MCF 10A (cell line): ENCODE data around the gene BMERB1. TPM values are rescaled to one million over a fixed set of nuclear protein-coding genes. Genes with fewer than 3 reads are reported as not detected.
"Not testable (repeated sequence)": the region's sequence is repeated elsewhere in the genome, so short reads cannot be mapped to it uniquely, and the experiment has no call there.

ENCODE experiments used
- BruUV-seq: library from RNA; stranded (reverse); fragments of 400-500 nt; replicated peaks from 2 replicates; lab custom pipeline; 2021; lab: Mats Ljungman, UMichigan
- CTCF ChIA-PET: fragments of 300-600 bp; sonication (Branson Sonifier 250); formaldehyde crosslinking; extraction: SDS; loops from one replicate; lab custom pipeline; 2021; ENCODE audit warnings: antibody characterized with exemption, inconsistent platforms; lab: Yijun Ruan, JAX
- POLR2A ChIA-PET: fragments of 300-600, 350-650 bp; sonication (Branson Sonifier 250); formaldehyde crosslinking; extraction: SDS; loops from one replicate; lab custom pipeline; 2020; ENCODE audit warnings: antibody characterized with exemption, inconsistent platforms; lab: Yijun Ruan, JAX
- DNase-seq: peaks from one replicate; pipeline ENCODE4 v3.0.0-alpha.2; 2018; ENCODE audit not compliant: unreplicated experiment
- H3K27ac Mint-ChIP-seq: one replicate; pipeline ENCODE4 v1.8.0; 2022; ENCODE audit warnings: mild to moderate bottlenecking, low read depth, mixed read lengths; ENCODE audit not compliant: unreplicated experiment
- H3K27me3 Mint-ChIP-seq: one replicate; pipeline ENCODE4 v1.8.0; 2022; ENCODE audit warnings: mixed read lengths; ENCODE audit not compliant: insufficient read depth, unreplicated experiment
- H3K36me3 Mint-ChIP-seq: one replicate; pipeline ENCODE4 v1.8.0; 2022; ENCODE audit warnings: mild to moderate bottlenecking, moderate library complexity, mixed read lengths; ENCODE audit not compliant: insufficient read depth, unreplicated experiment
- H3K4me1 Mint-ChIP-seq: one replicate; pipeline ENCODE4 v1.8.0; 2022; ENCODE audit warnings: mixed read lengths; ENCODE audit not compliant: insufficient read depth, unreplicated experiment
- H3K4me3 Mint-ChIP-seq: one replicate; pipeline ENCODE4 v1.8.0; 2022; ENCODE audit warnings: mild to moderate bottlenecking, moderate library complexity, mixed read lengths; ENCODE audit not compliant: unreplicated experiment
- H3K9me3 Mint-ChIP-seq: one replicate; pipeline ENCODE4 v1.8.0; 2022; ENCODE audit warnings: mixed read lengths; ENCODE audit not compliant: unreplicated experiment
- intact Hi-C: fragments of 100-400 bp; cut with micrococcal nuclease; formaldehyde crosslinking; loops from 2 replicates; pipeline ENCODE4 v1.14.1; 2022
- total RNA-seq: library from RNA; stranded (reverse); gene quantifications from 2 replicates; pipeline ENCODE4 v1.2.3, GENCODE V29; 2022
- TF ChIP-seq, protein P1 (sequence below): fragments of 200-600 bp; IDR thresholded peaks from one replicate; pipeline ENCODE4 v1.8.0; 2022; ENCODE audit warnings: antibody characterized with exemption, mild to moderate bottlenecking; ENCODE audit not compliant: unreplicated experiment

The BMERB1 gene
- total RNA-seq, 1 experiment from 2014 or later = 3.3 TPM

DNA sequence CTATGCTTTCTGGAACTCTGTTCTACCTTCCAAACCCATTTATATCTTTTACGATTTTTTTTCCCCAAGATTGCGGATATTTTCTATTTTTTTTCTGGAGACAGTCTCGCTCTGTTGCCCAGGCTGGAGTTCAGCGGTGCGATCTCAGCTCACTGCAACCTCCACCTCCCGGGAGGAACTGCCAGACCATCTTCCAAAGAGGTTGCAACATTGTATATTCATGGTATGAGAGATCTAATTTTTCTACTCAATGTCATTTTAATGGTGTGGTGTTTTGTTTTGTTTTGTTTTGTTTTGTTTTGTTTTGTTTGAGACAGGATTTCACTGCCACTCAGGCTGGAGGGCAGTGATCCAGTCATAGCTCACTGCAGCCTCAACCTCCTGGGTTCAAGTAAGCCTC is 8.5 kb upstream of the BMERB1 start:
- no peak overlapping the region for H3K4me3 Mint-ChIP-seq
- CTCF ChIA-PET = interaction anchor here (0.9 to 2.8 kb wide), 2 partner anchors 40 to 125 kb away, joined by 3 to 10 read pairs; no protein-coding TSS in a partner anchor
- intact Hi-C loops = loop anchor here (5.0 kb wide), 1 partner anchor 331 kb away; no protein-coding TSS in a partner anchor
- TF ChIP-seq, protein P1, sequence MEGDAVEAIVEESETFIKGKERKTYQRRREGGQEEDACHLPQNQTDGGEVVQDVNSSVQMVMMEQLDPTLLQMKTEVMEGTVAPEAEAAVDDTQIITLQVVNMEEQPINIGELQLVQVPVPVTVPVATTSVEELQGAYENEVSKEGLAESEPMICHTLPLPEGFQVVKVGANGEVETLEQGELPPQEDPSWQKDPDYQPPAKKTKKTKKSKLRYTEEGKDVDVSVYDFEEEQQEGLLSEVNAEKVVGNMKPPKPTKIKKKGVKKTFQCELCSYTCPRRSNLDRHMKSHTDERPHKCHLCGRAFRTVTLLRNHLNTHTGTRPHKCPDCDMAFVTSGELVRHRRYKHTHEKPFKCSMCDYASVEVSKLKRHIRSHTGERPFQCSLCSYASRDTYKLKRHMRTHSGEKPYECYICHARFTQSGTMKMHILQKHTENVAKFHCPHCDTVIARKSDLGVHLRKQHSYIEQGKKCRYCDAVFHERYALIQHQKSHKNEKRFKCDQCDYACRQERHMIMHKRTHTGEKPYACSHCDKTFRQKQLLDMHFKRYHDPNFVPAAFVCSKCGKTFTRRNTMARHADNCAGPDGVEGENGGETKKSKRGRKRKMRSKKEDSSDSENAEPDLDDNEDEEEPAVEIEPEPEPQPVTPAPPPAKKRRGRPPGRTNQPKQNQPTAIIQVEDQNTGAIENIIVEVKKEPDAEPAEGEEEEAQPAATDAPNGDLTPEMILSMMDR = no peak
- no TSS peak for BruUV-seq
- POLR2A ChIA-PET = no interaction called here
- no peak overlapping the region for H3K27ac Mint-ChIP-seq
- H3K36me3 Mint-ChIP-seq = no peaks in the 10 kb centered on the region
- no peaks in the 10 kb centered on the region for H3K4me1 Mint-ChIP-seq
- H3K9me3 Mint-ChIP-seq = no peaks in the 10 kb centered on the region
- H3K27me3 Mint-ChIP-seq = no peaks in the 10 kb centered on the region
- DNase-seq = no peak

DNA sequence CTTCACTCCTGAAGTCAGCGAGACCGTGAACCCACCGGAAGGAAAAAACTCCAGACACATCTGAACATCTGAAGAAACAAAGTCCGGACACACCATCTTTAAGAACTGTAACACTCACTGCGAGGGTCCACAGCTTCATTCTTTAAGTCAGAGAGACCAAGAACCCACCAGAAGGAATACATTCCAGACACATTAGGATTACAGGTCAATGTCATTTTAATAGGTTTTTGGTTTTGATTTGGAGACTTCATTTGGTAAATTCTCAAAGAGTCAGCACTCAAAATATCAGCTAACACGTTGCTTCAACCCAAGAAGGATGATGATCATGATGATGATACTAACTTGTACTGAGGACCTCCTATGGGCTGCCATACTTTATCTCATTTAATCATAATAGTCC is 7.6 kb upstream of the BMERB1 start:
- intact Hi-C loops = loop anchor here (1.0 to 5.0 kb wide), 2 partner anchors 278 to 331 kb away; no protein-coding TSS in a partner anchor
- POLR2A ChIA-PET = no interaction called here
- TF ChIP-seq, protein P1 = no peak
- H3K4me3 Mint-ChIP-seq = no peak overlapping the region
- BruUV-seq = no TSS peak
- no peak for DNase-seq
- H3K9me3 Mint-ChIP-seq = no peaks in the 10 kb centered on the region
- no peaks in the 10 kb centered on the region for H3K4me1 Mint-ChIP-seq
- H3K36me3 Mint-ChIP-seq = no peaks in the 10 kb centered on the region
- H3K27me3 Mint-ChIP-seq = no peaks in the 10 kb centered on the region
- no peak overlapping the region for H3K27ac Mint-ChIP-seq
- CTCF ChIA-PET = interaction anchor here (0.9 to 2.8 kb wide), 3 partner anchors 15 to 124 kb away, joined by 3 to 10 read pairs (median 3); no protein-coding TSS in a partner anchor

DNA sequence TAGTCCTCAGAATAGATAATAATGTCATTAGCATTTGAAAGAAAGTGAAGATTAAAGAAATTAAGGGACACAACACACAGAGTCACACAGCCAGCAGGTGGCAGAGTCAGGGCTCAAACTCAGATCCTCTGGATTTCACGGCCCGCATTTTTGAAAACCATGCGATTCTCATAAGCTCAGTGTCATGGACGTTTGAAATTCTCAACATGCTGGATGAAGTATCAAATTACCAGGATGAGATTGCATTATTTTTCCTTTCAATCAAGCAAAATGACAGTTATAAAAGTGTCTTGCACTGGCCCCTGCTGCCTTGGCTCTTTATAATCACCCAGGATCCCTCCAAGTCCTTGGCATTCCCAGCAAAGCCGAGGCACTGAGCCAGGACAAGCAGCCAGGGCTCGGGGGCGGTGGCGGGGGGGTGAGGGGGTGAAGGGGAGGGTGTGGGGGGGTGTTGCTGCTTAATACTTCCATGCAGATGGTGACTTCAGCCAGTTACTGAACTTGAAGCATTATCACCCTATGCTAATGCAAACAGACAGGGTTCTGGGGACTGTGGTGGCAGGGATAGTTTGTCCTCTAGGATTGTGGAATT is 6.6 kb upstream of the BMERB1 start:
- BruUV-seq = no TSS peak
- H3K27ac Mint-ChIP-seq = no peak overlapping the region
- no peaks in the 10 kb centered on the region for H3K36me3 Mint-ChIP-seq
- CTCF ChIA-PET = interaction anchor here (0.6 to 1.3 kb wide), 4 partner anchors 11 to 155 kb away, joined by 3 read pairs; no protein-coding TSS in a partner anchor
- no peaks in the 10 kb centered on the region for H3K4me1 Mint-ChIP-seq
- no peaks in the 10 kb centered on the region for H3K27me3 Mint-ChIP-seq
- intact Hi-C loops = loop anchor here (1.0 to 5.0 kb wide), 2 partner anchors 277 to 330 kb away; no protein-coding TSS in a partner anchor
- H3K9me3 Mint-ChIP-seq = no peaks in the 10 kb centered on the region
- TF ChIP-seq, protein P1 = peak; percentile 49
- POLR2A ChIA-PET = no interaction called here
- DNase-seq = peak; percentile 75
- H3K4me3 Mint-ChIP-seq = no peak overlapping the region

DNA sequence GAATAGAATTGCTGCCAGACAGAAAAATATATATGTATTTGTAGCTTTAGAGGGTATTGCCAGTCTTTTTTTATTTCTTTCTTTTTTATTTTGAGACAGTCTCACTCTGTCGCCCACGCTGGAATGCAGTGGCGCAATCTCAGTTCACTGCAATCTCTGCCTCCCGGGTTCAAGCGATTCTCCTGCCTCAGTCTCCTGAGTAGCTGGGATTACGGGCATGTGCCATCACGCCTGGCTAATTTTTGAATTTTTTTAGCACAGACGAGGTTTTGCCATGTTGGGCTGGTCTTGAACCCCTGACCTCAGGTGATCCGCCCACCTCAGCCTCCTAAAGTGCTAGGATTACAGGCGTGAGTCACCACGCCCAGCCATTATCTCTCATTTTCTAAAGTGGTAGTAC is 3.5 kb upstream of the BMERB1 start:
- intact Hi-C loops, H3K27me3 Mint-ChIP-seq, H3K9me3 Mint-ChIP-seq, DNase-seq, H3K4me1 Mint-ChIP-seq, H3K27ac Mint-ChIP-seq, POLR2A ChIA-PET, H3K4me3 Mint-ChIP-seq, H3K36me3 Mint-ChIP-seq, CTCF ChIA-PET, BruUV-seq: not testable (repeated sequence)
